Keratinocyte (primary cell): ENCODE measurements around the gene CREB3L2. TPM values are rescaled to one million over a fixed set of nuclear protein-coding genes. Genes with fewer than 3 reads are reported as not detected.

Experiments
- DNase-seq: peaks from one replicate; pipeline ENCODE4 v3.0.0-alpha.2; 2011; ENCODE audit warnings: low read depth, missing footprints, low spot score
- FAIRE-seq: peaks from 2 replicates; lab custom pipeline; 2011; peaks lifted over from hg19 to GRCh38; lab: Jason Lieb, UNC
- H2AFZ ChIP-seq: 2 replicates; pipeline ENCODE4 v1.6.0; 2012; ENCODE audit warnings: low read length, control low read depth, inconsistent platforms; ENCODE audit not compliant: control insufficient read depth
- H3K27ac ChIP-seq: 2 replicates; pipeline ENCODE4 v1.5.1; 2011; ENCODE audit warnings: low read length; ENCODE audit not compliant: control insufficient read depth, insufficient read depth
- H3K27me3 ChIP-seq: 3 replicates; pipeline ENCODE4 v1.6.0; 2011; ENCODE audit warnings: low read length; ENCODE audit not compliant: control insufficient read depth, insufficient read depth; ENCODE audit errors: extremely low read depth
- H3K36me3 ChIP-seq, 2 experiments: 2 replicates in 1 of 2; 3 replicates in 1 of 2; pipeline ENCODE4 v1.5.1; 2011; ENCODE audit warnings: low read length in 2 of 2, mild to moderate bottlenecking in 1 of 2; ENCODE audit not compliant: control insufficient read depth in 2 of 2, insufficient read depth in 2 of 2; ENCODE audit errors: extremely low read depth in 1 of 2
- H3K4me1 ChIP-seq: 3 replicates; pipeline ENCODE4 v1.5.1; 2011; ENCODE audit warnings: low read length; ENCODE audit not compliant: control insufficient read depth, insufficient read depth; ENCODE audit errors: extremely low read depth
- H3K4me2 ChIP-seq: 3 replicates; pipeline ENCODE4 v1.6.0; 2011; ENCODE audit warnings: low read depth, low read length; ENCODE audit not compliant: control insufficient read depth, insufficient read depth; ENCODE audit errors: extremely low read depth
- H3K4me3 ChIP-seq, 3 experiments: fragments of 200-600 bp in 1 of 3; sonication (generic) in 1 of 3; 2 replicates in 2 of 3; 3 replicates in 1 of 3; pipeline ENCODE4 v1.5.1; 2011 to 2016; ENCODE audit warnings: low read length in 3 of 3, mild to moderate bottlenecking in 3 of 3, control low read depth in 2 of 3, inconsistent platforms in 1 of 3, low read depth in 1 of 3, mixed read lengths in 1 of 3, mixed run types in 1 of 3, moderate library complexity in 1 of 3; ENCODE audit not compliant: control insufficient read depth in 2 of 3, insufficient read depth in 2 of 3; ENCODE audit errors: extremely low read depth in 1 of 3
- H3K79me2 ChIP-seq: 2 replicates; pipeline ENCODE4 v1.6.0; 2012; ENCODE audit warnings: low read length; ENCODE audit not compliant: control insufficient read depth, insufficient read depth
- H3K9ac ChIP-seq: 3 replicates; pipeline ENCODE4 v1.6.0; 2011; ENCODE audit warnings: low read length; ENCODE audit not compliant: control insufficient read depth, insufficient read depth; ENCODE audit errors: extremely low read depth
- H3K9me1 ChIP-seq: 3 replicates; pipeline ENCODE4 v1.6.0; 2011; ENCODE audit warnings: low read length; ENCODE audit not compliant: control insufficient read depth, insufficient read depth; ENCODE audit errors: extremely low read depth
- H3K9me3 ChIP-seq: 2 replicates; pipeline ENCODE4 v1.5.1; 2012; ENCODE audit warnings: low read depth, low read length; ENCODE audit not compliant: control insufficient read depth
- H4K20me1 ChIP-seq: 3 replicates; pipeline ENCODE4 v1.6.0; 2011; ENCODE audit warnings: low read length; ENCODE audit not compliant: control insufficient read depth, insufficient read depth; ENCODE audit errors: extremely low read depth
- CTCF ChIP-seq, 3 experiments: IDR thresholded peaks in 1 of 3; conservative IDR thresholded peaks in 1 of 3; optimal IDR thresholded peaks in 1 of 3; 2 replicates in 2 of 3; 3 replicates in 1 of 3; pipeline versions ENCODE3 to v1.5.1; 2011; ENCODE audit warnings: low read length in 3 of 3, mild to moderate bottlenecking in 3 of 3, moderate library complexity in 2 of 3, control low read depth in 1 of 3, inconsistent platforms in 1 of 3; ENCODE audit not compliant: insufficient read depth in 2 of 3; ENCODE audit errors: extremely low read depth in 1 of 3
- EZH2 ChIP-seq: IDR thresholded peaks from one replicate; pipeline ENCODE4 v1.6.1; 2012; ENCODE audit warnings: inconsistent platforms, mild to moderate bottlenecking, low read length, moderate library complexity
- dilution Hi-C: fragments of 300-500 bp; cut with MboI; formaldehyde crosslinking; loops from one replicate; pipeline ENCODE4 v1.7.0; 2020; ENCODE audit warnings: low sequenced_read_pairs; ENCODE audit not compliant: extremely low pct_ligation_motif_present
- polyA plus RNA-seq, 5 experiments: library from polyadenylated mRNA; depleted of rRNA in 3 of 5; stranded (reverse) in 3 of 5; stranded (forward) in 1 of 5; unstranded in 1 of 5; fragments of >200 nt; gene quantifications; 1 replicate in 1 of 5; 2 replicates in 3 of 5; 3 replicates in 1 of 5; pipeline versions ENCODE4 v1.2.1 to v1.2.3, GENCODE V29; 2011 to 2012; ENCODE audit warnings: missing spikeins in 2 of 5, low read depth in 1 of 5, low replicate concordance in 1 of 5

The CREB3L2 gene
- polyA plus RNA-seq, 1 donor (not counting 4 experiments of a cell fraction or from before 2014, with no cell fraction given): 12.8 TPM

GRCh38 chr7:137942484-137943115 lies 59.3 kb downstream of the CREB3L2 start:
- H3K4me3 ChIP-seq: no peak overlapping the region
- H3K27me3 ChIP-seq: no peaks in the 10 kb centered on the region
- H2AFZ ChIP-seq: no peak overlapping the region
- H3K9me3 ChIP-seq: no peaks in the 10 kb centered on the region
- H3K27ac ChIP-seq: no peak overlapping the region
- dilution Hi-C loops: no loop called here
- H3K9ac ChIP-seq: no peak overlapping the region
- no peaks in the 10 kb centered on the region for H3K4me1 ChIP-seq
- H3K9me1 ChIP-seq: no peaks in the 10 kb centered on the region
- H4K20me1 ChIP-seq: no peaks in the 10 kb centered on the region
- H3K79me2 ChIP-seq: peaks cover 6% of the 10 kb centered on the region
- H3K36me3 ChIP-seq: no peaks in the 10 kb centered on the region
- TF ChIP-seq EZH2: no peak
- FAIRE-seq (no peak), DNase-seq (no peak)
- no peak overlapping the region for H3K4me2 ChIP-seq

DNA sequence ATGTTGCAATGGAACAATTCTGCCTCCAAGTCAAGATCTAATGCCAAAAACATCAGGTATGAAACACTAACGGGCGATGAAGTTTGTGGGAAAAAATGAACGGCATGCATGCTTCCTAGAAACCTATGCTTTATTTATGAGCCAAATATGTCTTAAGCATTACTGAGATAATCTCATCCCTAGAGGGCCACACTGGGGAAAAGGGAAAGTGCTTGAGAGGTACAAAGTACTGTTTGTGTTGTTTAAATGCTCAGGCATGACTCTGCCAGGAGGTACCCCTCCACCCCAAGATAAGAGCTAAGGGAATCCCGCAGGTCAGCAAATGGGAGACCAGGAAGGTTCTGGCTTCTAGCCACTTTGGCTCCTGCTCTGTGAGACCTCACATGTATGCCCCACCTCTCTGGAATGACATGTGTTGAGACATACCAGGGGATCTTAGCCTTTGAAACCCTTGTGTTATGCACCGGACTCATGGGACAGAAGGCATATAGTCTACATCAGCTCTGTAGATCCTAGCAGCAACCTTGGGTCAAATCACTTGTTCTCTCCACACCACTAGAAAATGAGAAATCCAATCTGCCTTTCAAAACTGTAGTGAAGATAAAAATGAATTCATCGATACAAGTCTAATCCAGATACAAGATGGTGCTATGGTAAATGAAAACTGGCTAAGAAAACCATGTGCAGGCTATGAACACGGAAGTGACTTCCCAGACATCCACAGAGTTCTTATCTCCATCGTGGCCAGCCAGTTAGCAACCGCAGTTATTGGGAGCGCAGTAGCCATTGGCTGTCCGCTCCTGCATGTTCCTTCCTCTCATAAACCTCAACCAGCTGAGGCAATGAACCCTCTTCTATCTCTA lies 61.0 kb downstream of the CREB3L2 start:
- Histone ChIP-seq H4K20me1 (no peaks in the 10 kb centered on the region), H3K27me3 (no peaks in the 10 kb centered on the region), H3K9me3 (no peaks in the 10 kb centered on the region), H3K9me1 (no peaks in the 10 kb centered on the region), H3K9ac (no peak overlapping the region), H3K36me3 (no peaks in the 10 kb centered on the region), H3K4me3 (no peak overlapping the region), H3K4me1 (no peaks in the 10 kb centered on the region), H3K4me2 (no peak overlapping the region), H3K27ac (no peak overlapping the region), H3K79me2 (peaks cover 12% of the 10 kb centered on the region), H2AFZ (no peak overlapping the region)
- TF ChIP-seq EZH2 (no peak), CTCF (optimal IDR thresholded peaks at IDR 0.05 in 1 of 3, IDR thresholded peaks at IDR 0.05 in 1 of 3, conservative IDR thresholded peaks at IDR 0.05 in 1 of 3; ENCODE audit: extremely low read depth in 1 of 3, insufficient read depth in 2 of 3, low read length in 3 of 3) (no peak)
- FAIRE-seq (no peak), DNase-seq (no peak)
- dilution Hi-C loops: no loop called here
